Heart right ventricle (tissue), 16 donors: Measurements from ENCODE around the gene LPO. TPM values are rescaled to one million over a fixed set of nuclear protein-coding genes. Genes with fewer than 3 reads are reported as not detected.

Experiments used
- ATAC-seq, 8 donors: fragments of 200-7000 bp; cut with Tn5 transposase; one replicate each; pipeline ENCODE4 v1.9.1; 2020; ENCODE audit warnings: mild to moderate bottlenecking in 8 of 8, moderate library complexity in 8 of 8, moderate number of reproducible peaks in 1 of 8
- DNase-seq, 2 donors: peaks; one replicate each; pipeline ENCODE4 v3.0.0-alpha.2; 2020
- H3K27ac ChIP-seq, 10 donors: fragments of 200-600 bp; sonication (generic) in 2 of 10; one replicate each; pipeline versions ENCODE4 v1.5.0 to v1.8.0; 2020 to 2022; ENCODE audit warnings: mild to moderate bottlenecking in 3 of 10
- H3K27me3 ChIP-seq, 7 donors: fragments of 200-600 bp; one replicate each; pipeline ENCODE4 v1.8.0; 2021 to 2022; ENCODE audit warnings: mild to moderate bottlenecking in 2 of 7
- H3K36me3 ChIP-seq, 9 donors: fragments of 200-600 bp; sonication (generic) in 1 of 9; one replicate each; pipeline versions ENCODE4 v1.5.0 to v1.8.0; 2020 to 2022; ENCODE audit warnings: mild to moderate bottlenecking in 2 of 9
- H3K4me1 ChIP-seq, 9 donors: fragments of 200-600 bp; sonication (generic) in 1 of 9; one replicate each; pipeline versions ENCODE4 v1.5.0 to v1.8.0; 2020 to 2022; ENCODE audit warnings: mild to moderate bottlenecking in 4 of 9
- H3K4me3 ChIP-seq, 10 donors: fragments of 200-600 bp; sonication (generic) in 2 of 10; one replicate each; pipeline versions ENCODE4 v1.5.0 to v1.8.0; 2020 to 2022; ENCODE audit warnings: mild to moderate bottlenecking in 7 of 10, moderate library complexity in 2 of 10
- H3K9me3 ChIP-seq, 11 donors: fragments of 200-600 bp in 10 of 11; sonication (generic) in 2 of 11; one replicate each; pipeline versions ENCODE4 v1.5.0 to v1.8.0; 2013 to 2022; ENCODE audit warnings: mild to moderate bottlenecking in 2 of 11, control low read depth in 1 of 11, moderate library complexity in 1 of 11
- WGBS, 2 donors: extraction: QIAGEN DNeasy Blood & Tissue Kit; methylation state at CpG; one replicate each; pipeline ENCODE4 v1.1.7; 2013; ENCODE audit warnings: inconsistent platforms in 1 of 2; 5-methylcytosine and 5-hydroxymethylcytosine counted together
- intact Hi-C, 10 donors: fragments of 100-400 bp; cut with DNase I; formaldehyde crosslinking; loops; one replicate each; pipeline versions ENCODE4 v1.11.1 to v1.14.2; 2022
- polyA plus RNA-seq, 2 donors: library from polyadenylated mRNA; stranded (reverse); fragments of 200-250 nt; gene quantifications; one replicate each; pipeline ENCODE4 v1.2.3, GENCODE V29; 2013
- total RNA-seq, 10 donors: library from RNA; stranded (reverse); fragmentation: NEBNext Ultra II Directional in 3 of 10; extraction: Animal tissue kit (Norgen Biotek cat#: 25700) in 3 of 10; gene quantifications; one replicate each; pipeline versions ENCODE4 v1.2.1 to v1.2.4, GENCODE V29; 2021 to 2023
- TF ChIP-seq, protein P1 (sequence below), 9 donors: fragments of 200-600 bp; sonication (generic) in 2 of 9; IDR thresholded peaks; one replicate each; pipeline versions ENCODE4 v1.5.0 to v1.8.0; 2021 to 2022; ENCODE audit warnings: antibody characterized with exemption in 9 of 9, mild to moderate bottlenecking in 5 of 9, moderate library complexity in 1 of 9
- donor health status: Arrhythmogenic right ventricular cardiomyopathy.
- donor health status: ischemic (EF 13 %, LVEDD 7.1; RV severe dilation, severe dysfunction).
- donor health status: healthy with polysubstance abuse.
- donor health status: DM: no; HTN: yes; CAD: no.
- donor health status: DM: no; HTN: no; CAD: no.
- donor health status: ischemic (EF 25% LVEDD 6.9; RV normal size, moderate dysfunction).
- donor health status: ischemic (EF 25% LVEDD 5.7; RV mildly dilated, moderate dysfunction).
- donor health status: healthy.
- donor health status: DM: yes; HTN: yes; CAD: no.
- donor health status: Ischemic cardiomyopathy.
- donor health status: ischemic (EF 35%, LVEDD 5.7; RV mildly dilated, moderate dysfunction).
- donor health status: nonischemic (EF 11% LVEDD 7.7; RV severe dilation, severe dysfunction).
- donor health status: DM: yes; HTN: yes; CAD: no.
- donor health status: PGD.
- donor health status: ischemic (EF 29% LVEDD 5.4; RV normal size, mild dysfunction).
- donor health status: nonischemic (EF 23%, LVEDD 6.1; RV moderate dilation, normal function).

Gene LPO
- total and polyA plus RNA-seq, 12 donors: not detected

DNA sequence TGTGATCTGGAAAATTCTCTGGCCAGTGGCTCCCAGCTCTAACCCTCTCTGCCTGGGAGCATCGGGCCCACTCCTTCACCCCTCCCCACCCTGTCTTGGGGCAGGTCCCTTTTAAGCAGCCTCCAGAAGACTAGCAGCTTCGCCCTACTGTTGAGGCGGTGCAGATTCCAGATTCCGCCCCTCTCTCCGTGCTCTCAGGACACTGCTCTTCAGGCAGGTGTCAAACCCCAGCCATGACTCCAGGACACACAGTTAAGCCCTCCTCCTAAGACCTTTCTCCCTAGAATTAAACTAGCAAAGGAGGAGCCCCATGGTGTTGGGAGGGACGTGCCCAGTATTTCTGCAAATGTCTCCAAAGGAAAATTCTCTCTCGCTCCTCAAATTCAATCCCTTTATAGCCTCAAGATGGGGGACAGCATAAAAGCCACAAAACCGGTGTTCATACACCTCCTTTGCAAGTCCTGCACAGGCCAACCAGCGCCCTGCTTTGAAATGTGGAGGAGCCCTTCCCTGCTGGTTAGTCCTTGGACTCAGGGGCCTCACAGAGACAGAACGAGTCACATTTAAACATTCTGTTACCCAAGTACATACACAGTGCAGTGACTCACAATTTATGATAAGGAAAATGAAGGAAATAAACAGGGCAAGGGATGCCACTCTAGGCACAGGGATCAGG, 7.2 kb downstream of the LPO start:
- Histone ChIP-seq H3K27me3 (peaks cover 0 to 81% (median 64%) of the 10 kb centered on the region in 7 donors), H3K4me1 (peaks cover 0 to 11% (median 8%) of the 10 kb centered on the region in 9 donors), H3K36me3 (no peaks in the 10 kb centered on the region), H3K9me3 (no peaks in the 10 kb centered on the region), H3K4me3 (no peak overlapping the region), H3K27ac (no peak overlapping the region)
- WGBS, 2 donors: 48 to 57% methylated on average over 10 of the region's 10 CpGs
- TF ChIP-seq, protein P1, sequence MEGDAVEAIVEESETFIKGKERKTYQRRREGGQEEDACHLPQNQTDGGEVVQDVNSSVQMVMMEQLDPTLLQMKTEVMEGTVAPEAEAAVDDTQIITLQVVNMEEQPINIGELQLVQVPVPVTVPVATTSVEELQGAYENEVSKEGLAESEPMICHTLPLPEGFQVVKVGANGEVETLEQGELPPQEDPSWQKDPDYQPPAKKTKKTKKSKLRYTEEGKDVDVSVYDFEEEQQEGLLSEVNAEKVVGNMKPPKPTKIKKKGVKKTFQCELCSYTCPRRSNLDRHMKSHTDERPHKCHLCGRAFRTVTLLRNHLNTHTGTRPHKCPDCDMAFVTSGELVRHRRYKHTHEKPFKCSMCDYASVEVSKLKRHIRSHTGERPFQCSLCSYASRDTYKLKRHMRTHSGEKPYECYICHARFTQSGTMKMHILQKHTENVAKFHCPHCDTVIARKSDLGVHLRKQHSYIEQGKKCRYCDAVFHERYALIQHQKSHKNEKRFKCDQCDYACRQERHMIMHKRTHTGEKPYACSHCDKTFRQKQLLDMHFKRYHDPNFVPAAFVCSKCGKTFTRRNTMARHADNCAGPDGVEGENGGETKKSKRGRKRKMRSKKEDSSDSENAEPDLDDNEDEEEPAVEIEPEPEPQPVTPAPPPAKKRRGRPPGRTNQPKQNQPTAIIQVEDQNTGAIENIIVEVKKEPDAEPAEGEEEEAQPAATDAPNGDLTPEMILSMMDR (IDR thresholded peaks at IDR 0.05): no peak
- ATAC-seq (no peak), DNase-seq (no peak)
- intact Hi-C loops: loop anchor here in 3 of 10 donors (5.0 to 10.0 kb wide), 3 partner anchors 199 to 757 kb away; no protein-coding TSS in a partner anchor

DNA sequence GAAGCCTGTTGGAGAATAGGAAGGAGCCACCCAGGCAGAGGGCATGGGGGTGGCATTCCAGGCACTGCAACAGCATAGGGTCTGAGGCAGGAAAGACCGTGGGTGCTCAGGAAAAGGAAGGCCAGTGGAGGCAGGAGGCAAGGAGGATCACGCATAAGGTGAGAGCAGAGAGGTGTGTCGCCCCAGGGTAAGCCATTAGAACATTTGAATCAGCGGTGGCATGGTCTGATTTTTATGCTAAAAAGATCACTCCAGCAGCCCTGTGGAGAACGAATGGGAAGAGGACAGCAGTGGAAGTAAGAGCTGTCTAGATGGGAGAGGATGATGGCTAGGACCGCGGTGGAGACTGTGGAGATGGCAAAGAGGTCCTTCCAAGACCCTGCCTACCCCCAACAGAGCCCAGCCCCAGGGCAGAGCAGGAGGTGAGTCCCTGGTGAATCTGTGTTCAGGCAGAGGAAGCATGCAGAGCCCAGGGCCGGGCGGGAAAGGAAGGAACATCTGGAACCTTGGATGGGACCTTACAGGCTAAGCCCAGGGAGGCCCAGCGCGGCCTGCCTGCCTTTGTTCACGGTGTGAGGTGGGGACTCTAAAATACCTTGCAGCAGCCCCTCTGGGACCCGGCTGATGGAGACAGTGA, 7.8 kb downstream of the LPO start:
- WGBS, 2 donors: 77 to 78% methylated on average over 13 of the region's 13 CpGs
- H3K36me3 ChIP-seq: no peaks in the 10 kb centered on the region
- no peaks in the 10 kb centered on the region for H3K9me3 ChIP-seq
- TF ChIP-seq, protein P1 (IDR thresholded peaks at IDR 0.05): no peak
- intact Hi-C loops: loop anchor here in 3 of 10 donors (5.0 to 10.0 kb wide), 3 partner anchors 199 to 756 kb away; no protein-coding TSS in a partner anchor
- ATAC-seq (no peak), DNase-seq (no peak)
- no peak overlapping the region for H3K27ac ChIP-seq
- peaks cover 0 to 11% (median 8%) of the 10 kb centered on the region in 9 donors for H3K4me1 ChIP-seq
- H3K4me3 ChIP-seq: no peak overlapping the region
- peaks cover 0 to 81% (median 65%) of the 10 kb centered on the region in 7 donors for H3K27me3 ChIP-seq

DNA sequence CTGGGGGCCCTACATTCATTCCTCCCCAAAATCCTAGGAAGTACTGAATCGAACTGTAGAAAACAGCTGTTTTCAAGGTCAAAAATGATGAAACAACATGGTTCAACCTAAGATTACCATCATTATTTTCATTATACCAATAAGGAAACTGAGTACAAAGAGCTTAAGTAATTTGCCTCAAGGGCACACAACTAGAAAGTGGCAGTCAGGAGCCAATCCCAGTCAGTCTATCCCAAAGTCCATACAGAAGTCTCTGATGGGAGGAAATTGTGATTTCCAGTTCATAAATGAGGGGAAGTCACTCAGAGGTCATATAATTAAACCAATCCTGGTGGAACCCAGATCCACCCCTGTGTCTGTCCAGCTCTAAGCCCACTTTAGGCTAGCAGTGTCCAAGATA, 8.4 kb downstream of the LPO start:
- intact Hi-C loops: loop anchor here in 3 of 10 donors (5.0 to 10.0 kb wide), 3 partner anchors 198 to 756 kb away; no protein-coding TSS in a partner anchor
- Histone ChIP-seq H3K9me3 (no peaks in the 10 kb centered on the region), H3K4me3 (no peak overlapping the region), H3K4me1 (peaks cover 0 to 11% (median 8%) of the 10 kb centered on the region in 9 donors), H3K27me3 (peaks cover 0 to 83% (median 64%) of the 10 kb centered on the region in 7 donors), H3K36me3 (no peaks in the 10 kb centered on the region), H3K27ac (no peak overlapping the region)
- 74 to 75% methylated on average over 1 of the region's 1 CpG for WGBS, 2 donors
- ATAC-seq (no peak), DNase-seq (no peak)
- TF ChIP-seq, protein P1 (IDR thresholded peaks at IDR 0.05): no peak

DNA sequence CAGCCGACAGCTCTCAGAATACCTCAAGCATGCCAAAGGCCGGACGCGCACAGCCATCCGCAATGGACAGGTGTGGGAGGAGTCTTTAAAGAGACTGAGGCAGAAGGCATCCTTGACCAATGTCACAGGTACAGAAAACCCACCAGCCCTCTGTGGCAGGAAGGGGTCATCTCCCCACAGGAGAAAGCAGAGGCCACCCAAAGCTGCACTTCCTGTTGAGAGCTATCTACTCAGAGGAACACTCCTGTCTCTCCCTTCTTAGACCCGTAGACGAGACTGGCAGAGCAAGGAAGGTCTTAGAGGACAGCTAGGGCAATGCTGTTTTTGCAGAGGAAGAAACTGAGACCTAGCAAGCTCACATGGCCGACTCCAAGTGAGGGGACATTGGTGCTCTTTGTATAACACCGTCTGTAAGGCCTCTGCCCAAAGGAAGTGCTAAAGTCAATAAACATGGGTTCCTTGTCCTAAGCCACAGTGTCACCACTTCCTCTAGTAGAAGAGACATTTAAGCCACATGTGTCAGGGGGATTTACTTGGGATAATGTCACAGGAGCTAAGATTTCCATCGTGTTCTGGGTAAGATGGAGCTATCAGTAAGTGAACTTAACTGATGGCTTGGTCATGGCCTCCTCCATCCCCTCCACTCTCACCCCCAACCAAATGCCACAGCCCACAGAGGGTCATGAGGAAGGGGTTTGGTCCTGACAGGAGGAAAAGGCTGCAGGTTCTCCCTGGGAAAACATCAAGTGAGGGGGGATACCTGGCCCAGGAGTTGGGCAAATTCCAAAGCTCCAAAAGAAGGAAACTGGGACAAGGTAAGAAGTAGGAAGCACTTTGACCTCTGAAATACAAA, 9.4 kb downstream of the LPO start:
- intact Hi-C loops: loop anchor here in 3 of 10 donors (5.0 to 10.0 kb wide), 3 partner anchors 197 to 755 kb away; no protein-coding TSS in a partner anchor
- H3K27me3 ChIP-seq: peaks cover 0 to 84% (median 62%) of the 10 kb centered on the region in 7 donors
- ATAC-seq: no peak
- TF ChIP-seq, protein P1 (IDR thresholded peaks at IDR 0.05): no peak
- H3K4me1 ChIP-seq: peaks cover 0 to 11% (median 8%) of the 10 kb centered on the region in 9 donors
- no peaks in the 10 kb centered on the region for H3K9me3 ChIP-seq
- no peak for DNase-seq
- H3K36me3 ChIP-seq: no peaks in the 10 kb centered on the region
- 70 to 75% methylated on average over 10 of the region's 10 CpGs for WGBS, 2 donors
- H3K4me3 ChIP-seq: no peak overlapping the region
- no peak overlapping the region for H3K27ac ChIP-seq
